NCI-H1417 (cell line): ENCODE data around the gene TRMT61B.

ENCODE experiments used
- DNase-seq, 3 experiments: peaks; one replicate each; lab custom pipeline; 2025; lab: John Stamatoyannopoulos, UW

Gene TRMT61B

GRCh38 chr2:28855977-28856376 lies 14.1 kb downstream of the TRMT61B start:
- no peak for DNase-seq

GRCh38 chr2:28855193-28855592 lies 14.9 kb downstream of the TRMT61B start:
- no peak for DNase-seq

- DNase-seq, result no peak
These were observed 28.1 kb downstream of the TRMT61B start for GRCh38 chr2:28842042-28842441.

DNA sequence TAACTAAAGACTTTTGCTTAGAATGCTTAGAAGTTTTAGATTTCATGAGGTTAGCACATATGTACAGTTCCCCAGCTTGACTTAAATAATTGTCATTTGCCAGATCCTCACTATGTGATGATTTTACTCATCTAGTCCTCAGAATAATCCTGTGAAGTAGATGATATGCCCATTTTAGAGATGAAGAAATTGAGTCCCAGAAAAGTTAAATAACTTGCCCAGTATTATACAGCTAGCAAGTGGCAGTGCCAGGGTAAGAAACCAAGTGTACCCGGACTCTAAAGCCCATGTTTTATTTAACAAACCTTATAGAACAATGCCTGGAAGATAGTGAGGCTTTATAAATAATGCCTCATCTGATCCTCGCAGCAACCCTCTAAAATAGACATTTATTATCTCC lies 31.1 kb downstream of the TRMT61B start:
- DNase-seq, result no peak

GRCh38 chr2:28835781-28836180 lies 34.3 kb downstream of the TRMT61B start:
- no peak for DNase-seq

- no peak for DNase-seq
These were observed 36.2 kb downstream of the TRMT61B start for GRCh38 chr2:28833740-28834470.

DNA sequence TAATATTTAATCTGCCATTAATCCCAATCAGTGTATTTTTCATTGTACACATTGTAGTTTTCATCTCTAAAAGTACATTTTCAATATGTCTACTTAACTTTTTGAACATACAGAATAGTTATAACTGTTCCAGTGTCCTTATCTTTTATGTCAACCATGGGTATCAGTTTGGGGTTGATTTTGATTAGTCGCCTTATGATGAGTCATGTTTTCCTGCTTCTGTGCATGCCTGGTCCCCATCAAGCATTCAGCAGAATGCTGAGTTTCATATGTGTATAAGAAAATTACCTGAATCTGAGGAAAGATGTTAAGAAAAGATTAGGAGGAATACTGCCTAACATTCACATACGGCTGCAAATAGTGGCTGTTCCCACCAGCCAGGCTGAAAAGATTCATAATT lies 41.7 kb downstream of the TRMT61B start:
- DNase-seq, result no peak

DNA sequence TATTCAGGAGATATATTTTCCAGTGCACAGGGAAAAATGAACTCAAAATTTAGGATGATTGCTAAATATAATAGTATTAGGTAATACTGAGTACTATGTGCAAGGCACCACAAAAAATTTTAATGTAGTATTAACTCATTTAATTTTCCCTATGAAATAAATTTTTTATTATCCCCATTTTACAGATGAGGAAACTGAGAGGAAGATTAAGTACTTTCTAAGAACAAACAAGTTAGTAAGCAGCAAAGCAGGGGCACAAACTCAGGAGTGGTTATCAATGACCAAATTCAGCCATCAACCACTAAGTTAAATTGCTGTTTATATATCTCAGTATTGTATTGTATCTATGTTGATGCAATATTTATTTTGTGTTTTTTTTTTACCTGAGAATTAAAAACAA lies 45.2 kb downstream of the TRMT61B start:
- no peak for DNase-seq

DNA sequence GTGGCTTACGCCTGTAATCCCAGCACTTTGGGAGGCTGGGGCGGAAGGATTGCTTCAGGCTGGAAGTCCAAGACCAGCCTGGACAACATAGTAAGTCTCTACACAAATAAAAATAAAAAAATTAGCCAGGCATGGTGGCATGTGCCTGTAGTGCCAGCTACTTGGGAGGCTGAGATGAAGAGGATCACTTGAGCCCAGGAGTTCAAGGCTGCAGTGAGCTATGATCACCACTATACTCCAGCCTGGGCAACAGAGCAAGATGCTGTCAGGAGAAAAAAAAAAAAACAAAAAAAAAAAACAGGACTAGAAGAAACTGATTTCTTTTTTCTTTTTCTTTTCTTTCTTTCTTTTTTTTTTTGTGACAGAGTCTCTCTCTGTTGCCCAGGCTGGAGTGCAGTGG lies 45.9 kb downstream of the TRMT61B start:
- no peak for DNase-seq

DNA sequence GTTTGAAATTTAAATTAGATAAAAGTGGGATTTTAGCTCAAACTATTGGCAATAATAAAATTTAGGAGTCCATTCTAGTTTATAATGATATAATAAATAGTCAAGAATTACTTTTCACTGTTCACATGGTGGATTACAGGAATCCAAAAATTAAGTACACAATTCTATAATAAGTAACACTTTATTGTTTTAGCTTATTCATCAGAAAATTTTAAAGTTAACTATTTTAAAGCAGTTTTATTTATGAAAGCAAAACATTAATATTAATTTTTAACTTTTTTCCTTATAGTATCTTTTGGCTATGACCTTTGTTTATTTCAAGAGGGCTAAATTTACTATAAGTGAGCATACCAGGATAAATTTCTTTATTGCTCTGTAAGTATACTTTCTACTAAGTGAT lies 48.1 kb downstream of the TRMT61B start:
- no peak for DNase-seq

DNA sequence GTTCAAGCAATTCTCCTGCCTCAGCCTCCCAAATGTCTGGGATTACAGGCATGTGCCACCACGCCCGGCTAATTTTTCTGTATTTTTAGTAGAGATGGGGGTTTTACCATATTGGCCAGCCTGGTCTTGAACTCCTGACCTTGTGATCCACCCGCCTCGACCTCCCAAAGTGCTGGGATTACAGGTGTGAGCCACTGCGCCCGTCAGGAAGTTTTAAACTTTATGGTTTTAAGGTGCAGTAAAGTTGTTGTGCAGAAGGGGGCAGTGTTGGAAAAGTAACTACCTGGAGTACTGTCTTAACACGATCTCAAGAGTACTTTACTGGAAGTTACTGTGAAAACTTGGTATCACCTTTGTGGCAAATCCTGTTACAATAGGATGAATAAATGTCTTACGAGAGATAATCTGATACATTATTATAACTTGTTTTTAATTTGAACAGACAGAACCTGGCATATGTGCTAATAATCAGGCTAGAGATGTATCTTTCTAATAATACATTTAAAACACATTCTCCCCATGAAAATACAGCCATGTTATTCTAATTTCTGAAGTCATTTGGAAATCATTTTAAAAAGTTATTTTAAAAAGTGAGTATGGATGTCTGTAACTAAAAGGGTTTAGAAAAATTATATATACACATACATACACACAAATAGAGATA lies 48.7 kb downstream of the TRMT61B start:
- peak; percentile 32 to 75 (median 70) for DNase-seq

GRCh38 chr2:28818053-28818452 lies 52.1 kb downstream of the TRMT61B start:
- no peak for DNase-seq

DNA sequence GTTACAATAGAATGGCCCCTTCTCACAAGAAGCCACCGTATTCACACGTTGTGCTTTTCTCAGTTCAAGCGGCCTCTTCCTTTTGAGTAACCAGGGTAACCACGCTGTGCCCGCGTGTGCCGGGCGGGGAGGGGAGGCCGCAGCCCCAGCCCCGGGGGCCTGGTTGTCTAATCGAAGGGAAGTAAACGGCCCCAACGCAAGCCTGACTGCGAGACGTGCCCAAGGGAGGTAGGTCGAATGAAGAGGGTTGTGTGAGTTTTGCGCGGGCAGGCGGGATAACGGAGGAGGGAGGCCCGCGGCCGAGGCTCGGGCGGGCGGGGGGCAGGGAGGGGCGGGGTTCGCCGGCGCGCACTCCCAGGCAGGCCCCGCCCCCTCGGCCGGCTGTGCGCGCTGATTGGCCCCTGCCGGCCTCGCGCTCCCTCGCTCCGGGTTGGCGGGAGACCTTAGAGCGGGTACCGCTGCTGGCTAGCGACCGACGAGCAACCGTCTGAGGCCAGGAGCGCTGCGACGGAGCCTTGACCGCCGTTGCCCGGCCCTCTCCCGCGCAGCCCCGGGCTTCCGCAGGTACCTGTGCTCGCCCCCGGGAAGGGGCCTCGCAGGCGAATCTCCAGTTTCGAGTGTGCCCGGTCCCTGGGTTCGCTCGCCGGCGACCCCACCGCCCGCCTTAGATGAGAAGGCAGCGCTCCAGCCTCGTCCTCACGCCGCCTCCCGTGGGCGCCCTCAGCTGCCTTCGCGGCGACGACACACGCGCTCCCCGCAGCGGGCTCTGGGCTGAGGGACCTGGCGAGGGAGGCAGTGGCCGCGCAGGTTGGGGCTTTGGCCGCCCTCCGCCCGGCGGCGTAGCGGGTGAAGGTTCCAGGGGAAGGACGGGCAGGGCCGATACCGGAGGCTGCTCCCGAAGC lies 59.5 kb downstream of the TRMT61B start, which contains the start of gene SPDYA:
Gene SPDYA (plus strand): TSS at position 451 of the 902 bp plus-strand sequence. CDS start 5,181 bp downstream, outside the sequence.
- DNase-seq, result peak in 1 of 3 experiments; percentile 78

GRCh38 chr2:28809927-28810326 lies 60.2 kb downstream of the TRMT61B start:
- no peak for DNase-seq

GRCh38 chr2:28802975-28803429 lies 67.1 kb downstream of the TRMT61B start:
- DNase-seq, result no peak

DNA sequence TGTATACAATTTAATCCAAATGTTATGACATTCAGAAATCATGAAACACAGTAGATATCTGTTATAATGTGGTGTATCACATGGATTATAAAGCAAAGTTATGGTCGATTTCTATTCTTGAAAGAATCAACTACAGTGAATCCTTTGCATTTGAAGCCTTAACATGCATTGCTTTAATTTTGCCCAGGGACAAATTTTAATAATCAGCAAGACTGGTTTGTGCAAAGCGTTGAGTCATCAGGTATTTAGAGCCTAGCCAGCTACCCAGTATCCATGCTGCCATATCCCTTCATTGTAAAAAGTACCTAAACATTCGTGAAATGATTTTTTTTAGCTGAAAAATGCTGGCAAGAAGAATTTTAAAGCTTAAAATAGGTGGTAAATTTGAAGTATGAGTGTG lies 68.4 kb downstream of the TRMT61B start:
- no peak for DNase-seq
